ENCODE measurements around the gene SLC1A5.

GRCh38 chr19:46756544-46756888 is 31.9 kb downstream of the SLC1A5 start:
- TF ChIP-seq CTCF (conservative IDR thresholded peaks at IDR 0.05) (no peak), ZFX (IDR thresholded peaks at IDR 0.05) (no peak)
